GM12892 (cell line): ENCODE results near the gene KRTAP10-8.

ENCODE experiments used
- POLR2A ChIP-seq: IDR thresholded peaks from 2 replicates; pipeline ENCODE4 v1.6.1; 2011; ENCODE audit warnings: low read depth, low read length, control low read depth
- TAF1 ChIP-seq: IDR thresholded peaks from 2 replicates; pipeline ENCODE4 v1.6.1; 2011; ENCODE audit warnings: low read depth, mild to moderate bottlenecking, control low read depth, low read length, borderline replicate concordance

GRCh38 chr21:44601596-44602462 is 10.1 kb upstream of the KRTAP10-8 start:
- TF ChIP-seq POLR2A, result no peak
- TF ChIP-seq TAF1, result no peak
